C4-2B (cell line): ENCODE results near the gene CTNNBL1.

Experiments
- H3K27ac ChIP-seq: fragments of 450-650 bp; 2 replicates; pipeline ENCODE4 v1.5.1; 2017
- ZFX ChIP-seq: fragments of 450-650 bp; IDR thresholded peaks from 2 replicates; pipeline ENCODE4 v1.6.1; 2017
- TF ChIP-seq, protein P1 (sequence below): fragments of 450-650 bp; conservative IDR thresholded peaks from 2 replicates; pipeline ENCODE4 v1.5.1; 2017; ENCODE audit warnings: mild to moderate bottlenecking

The CTNNBL1 gene

DNA sequence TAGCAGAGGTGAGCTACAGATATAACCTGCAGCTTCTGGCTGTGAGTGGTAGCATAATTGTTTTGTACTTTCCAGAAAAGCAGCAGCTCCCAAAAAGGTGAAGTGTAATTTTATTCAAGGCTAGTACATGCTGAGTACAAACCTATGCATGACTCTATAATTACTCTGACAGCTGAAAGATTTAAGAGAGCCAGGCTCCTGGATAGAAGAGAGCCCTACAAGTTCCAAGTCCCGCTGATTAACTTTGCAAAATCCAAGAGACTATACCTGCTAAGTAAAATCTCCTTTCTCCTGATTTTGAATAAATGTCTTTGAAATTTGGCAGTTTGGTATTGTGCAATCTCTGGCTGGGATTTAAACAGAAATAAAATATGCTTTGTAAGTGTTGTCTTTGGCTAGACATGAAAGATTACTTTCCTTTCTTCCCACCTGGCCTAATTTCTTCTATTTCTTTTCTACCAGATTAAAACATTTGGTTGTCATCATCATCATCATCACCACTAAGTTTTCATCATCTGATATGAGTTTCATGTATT, 79.5 kb downstream of the CTNNBL1 start:
- no peak overlapping the region for H3K27ac ChIP-seq
- TF ChIP-seq, protein P1, sequence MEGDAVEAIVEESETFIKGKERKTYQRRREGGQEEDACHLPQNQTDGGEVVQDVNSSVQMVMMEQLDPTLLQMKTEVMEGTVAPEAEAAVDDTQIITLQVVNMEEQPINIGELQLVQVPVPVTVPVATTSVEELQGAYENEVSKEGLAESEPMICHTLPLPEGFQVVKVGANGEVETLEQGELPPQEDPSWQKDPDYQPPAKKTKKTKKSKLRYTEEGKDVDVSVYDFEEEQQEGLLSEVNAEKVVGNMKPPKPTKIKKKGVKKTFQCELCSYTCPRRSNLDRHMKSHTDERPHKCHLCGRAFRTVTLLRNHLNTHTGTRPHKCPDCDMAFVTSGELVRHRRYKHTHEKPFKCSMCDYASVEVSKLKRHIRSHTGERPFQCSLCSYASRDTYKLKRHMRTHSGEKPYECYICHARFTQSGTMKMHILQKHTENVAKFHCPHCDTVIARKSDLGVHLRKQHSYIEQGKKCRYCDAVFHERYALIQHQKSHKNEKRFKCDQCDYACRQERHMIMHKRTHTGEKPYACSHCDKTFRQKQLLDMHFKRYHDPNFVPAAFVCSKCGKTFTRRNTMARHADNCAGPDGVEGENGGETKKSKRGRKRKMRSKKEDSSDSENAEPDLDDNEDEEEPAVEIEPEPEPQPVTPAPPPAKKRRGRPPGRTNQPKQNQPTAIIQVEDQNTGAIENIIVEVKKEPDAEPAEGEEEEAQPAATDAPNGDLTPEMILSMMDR = no peak
- TF ChIP-seq ZFX = no peak

GRCh38 chr20:37774156-37774555, 80.3 kb downstream of the CTNNBL1 start:
- H3K27ac ChIP-seq = no peak overlapping the region
- TF ChIP-seq, protein P1 = no peak
- no peak for TF ChIP-seq ZFX

- no peak overlapping the region for H3K27ac ChIP-seq
Measured at GRCh38 chr20:37775200-37775599, 81.4 kb downstream of the CTNNBL1 start.

DNA sequence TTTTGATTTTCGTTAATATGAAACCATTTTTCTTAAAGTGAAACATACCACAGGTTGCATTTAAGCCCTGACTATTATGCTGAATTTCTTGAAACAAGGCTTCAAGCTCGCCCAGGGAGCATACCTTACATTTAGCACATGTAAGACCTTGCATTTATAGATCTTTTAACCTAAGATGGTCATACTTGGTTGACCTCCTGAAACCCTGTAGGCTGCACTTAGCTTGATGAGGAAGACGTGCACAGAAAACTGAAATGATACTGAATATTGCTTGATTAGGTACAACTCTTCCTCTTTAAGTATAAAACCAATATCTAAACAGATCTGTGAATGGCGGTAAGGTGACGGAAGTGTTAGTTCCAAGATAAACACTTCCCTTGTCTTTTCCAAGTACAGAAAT, 82.2 kb downstream of the CTNNBL1 start:
- no peak overlapping the region for H3K27ac ChIP-seq

More at GRCh38 chr20:37775200-37775599, 81.4 kb downstream of the CTNNBL1 start:
- TF ChIP-seq ZFX = no peak
- TF ChIP-seq, protein P1 = no peak

GRCh38 chr20:37776526-37776925, 82.7 kb downstream of the CTNNBL1 start:
- TF ChIP-seq ZFX = no peak
- TF ChIP-seq, protein P1 = no peak
- no peak overlapping the region for H3K27ac ChIP-seq

More for the DNA sequence above, 82.2 kb downstream of the CTNNBL1 start:
- TF ChIP-seq, protein P1 = no peak
- TF ChIP-seq ZFX = no peak

DNA sequence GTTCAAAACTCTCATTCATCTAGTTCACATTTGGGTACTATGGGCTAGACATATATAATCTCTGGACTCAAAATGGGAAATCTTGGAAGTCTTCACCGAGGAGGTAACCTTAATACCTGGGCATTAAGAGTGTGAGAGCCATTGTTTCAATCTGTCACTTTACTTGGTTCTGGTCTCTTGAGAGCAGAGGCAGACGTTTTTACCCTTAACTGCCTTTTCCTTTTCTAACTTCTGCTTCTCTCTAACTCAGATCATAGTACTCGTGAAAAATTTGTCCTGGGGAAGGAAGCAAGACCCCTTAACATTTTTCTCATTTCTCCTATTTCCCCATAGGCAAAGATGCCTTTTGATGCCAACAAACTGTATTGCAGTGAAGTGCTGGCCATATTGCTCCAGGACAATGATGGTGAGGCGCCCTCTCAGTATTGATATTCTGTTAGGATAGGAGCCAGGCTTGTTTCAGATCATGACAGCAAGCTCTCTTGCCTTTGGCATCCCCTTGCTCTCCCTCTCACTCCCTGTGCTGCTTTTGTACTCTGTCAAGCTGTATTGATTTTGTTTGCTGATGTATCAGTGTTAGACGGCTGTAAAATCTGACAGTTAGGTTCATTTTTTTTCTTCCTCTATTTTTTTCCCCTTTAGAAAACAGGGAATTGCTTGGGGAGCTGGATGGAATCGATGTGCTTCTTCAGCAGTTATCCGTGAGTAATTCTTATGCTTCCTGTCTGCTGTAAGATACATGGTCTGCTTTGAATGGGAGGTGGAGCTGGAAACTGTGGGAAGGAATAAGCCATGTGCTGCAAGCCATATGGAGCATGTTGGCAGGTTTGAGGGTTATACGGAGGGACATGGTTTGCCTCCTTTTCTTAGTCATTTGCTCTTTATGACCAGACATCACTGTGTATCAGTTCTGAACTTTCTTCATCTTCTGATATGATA, 83.5 kb downstream of the CTNNBL1 start:
- TF ChIP-seq ZFX = no peak
- TF ChIP-seq, protein P1 = no peak
- H3K27ac ChIP-seq = no peak overlapping the region

DNA sequence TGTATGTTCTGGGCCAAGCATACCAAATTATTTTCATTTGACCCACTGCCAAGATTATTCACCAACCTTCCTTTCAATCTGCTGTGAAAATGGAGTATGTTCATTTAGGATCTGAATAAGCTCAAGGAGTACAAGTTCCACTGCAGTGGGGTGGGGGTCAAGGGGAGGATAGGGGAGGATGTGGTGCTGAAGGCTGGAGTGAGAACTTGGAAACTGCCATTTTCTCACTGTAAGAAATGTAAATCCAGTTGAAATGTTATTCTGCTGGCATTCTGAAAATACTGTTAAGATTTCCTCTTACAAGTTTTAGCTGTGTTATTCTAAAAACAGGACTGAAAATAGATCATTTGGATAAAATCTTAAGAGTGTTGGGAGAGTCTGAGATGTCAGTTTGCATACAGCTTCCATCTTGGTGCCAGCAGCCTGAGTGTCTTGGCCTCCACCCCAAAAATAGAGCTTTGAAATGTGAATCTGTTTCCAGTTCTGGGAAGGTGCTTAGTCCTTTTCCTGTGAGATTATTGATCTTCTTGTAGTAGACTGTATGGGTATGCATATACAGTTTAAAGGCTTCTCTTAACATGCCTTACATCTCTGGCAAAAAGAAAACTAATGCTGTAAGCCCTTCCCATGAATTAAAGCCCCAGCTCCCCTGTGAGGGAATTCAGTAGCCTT, 84.3 kb downstream of the CTNNBL1 start:
- TF ChIP-seq, protein P1 = no peak
- TF ChIP-seq ZFX = no peak
- no peak overlapping the region for H3K27ac ChIP-seq
